ENCODE measurements around the gene IKBKG. TPM values are rescaled to one million over a fixed set of nuclear protein-coding genes. Genes with fewer than 3 reads are reported as not detected.
"Not testable (repeated sequence)": the region's sequence is repeated elsewhere in the genome, so short reads cannot be mapped to it uniquely, and the experiment has no call there.

Gene IKBKG
- polyA plus RNA-seq, 4 donors = 17.7 to 34.9 (median 27.7) TPM

DNA sequence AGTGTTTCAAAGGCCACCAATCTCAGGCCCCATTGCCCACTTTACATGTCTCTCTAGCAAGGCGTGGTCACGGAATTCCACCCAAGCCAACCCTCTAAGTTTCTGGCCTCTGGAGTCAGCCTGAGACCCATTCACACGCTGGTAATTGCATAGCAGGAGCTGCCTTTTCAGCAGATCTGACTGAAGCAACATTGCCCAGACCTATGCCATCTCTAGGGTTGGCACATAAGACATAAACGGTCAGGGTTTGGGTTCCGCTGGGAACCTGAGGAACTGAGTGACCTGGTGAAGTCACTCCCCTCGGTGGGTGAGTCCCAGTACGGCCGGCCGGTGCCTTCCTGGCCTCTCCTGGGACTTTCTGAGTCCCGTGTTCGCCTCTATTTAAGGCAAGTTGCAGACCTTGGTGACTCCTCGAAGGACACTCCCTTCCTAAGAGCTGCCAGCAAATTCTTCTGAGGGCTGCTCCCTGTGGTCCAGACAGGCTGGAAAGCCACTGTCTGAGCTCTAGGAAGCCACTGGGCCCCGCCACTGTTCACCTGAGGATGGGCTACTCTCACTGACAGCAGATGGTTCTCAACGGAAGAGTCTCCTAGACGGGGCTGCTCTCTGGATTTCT, 53.4 kb downstream of the IKBKG start:
- Histone ChIP-seq H3K4me1 (ENCODE audit: control insufficient read depth in 3 of 3, insufficient read depth in 2 of 3, low read depth in 1 of 3, low read length in 2 of 3) (no peaks in the 10 kb centered on the region), H3K9me3 (ENCODE audit: control insufficient read depth in 2 of 2, insufficient read depth in 1 of 2, low read depth in 1 of 2, low read length in 1 of 2) (no peaks in the 10 kb centered on the region), H3K4me3 (ENCODE audit: low read depth in 1 of 3, low read length in 3 of 3) (no peak overlapping the region), H3K27ac (ENCODE audit: low read depth in 1 of 3, low read length in 2 of 3) (no peak overlapping the region), H3K36me3 (ENCODE audit: control insufficient read depth in 3 of 3, insufficient read depth in 2 of 3, low read depth in 1 of 3, low read length in 3 of 3) (no peaks in the 10 kb centered on the region), H3K27me3 (ENCODE audit: control insufficient read depth in 3 of 3, insufficient read depth in 3 of 3, low read length in 3 of 3) (peaks cover 0 to 2% (median 0%) of the 10 kb centered on the region in 3 donors)
- FAIRE-seq = no peak
- WGBS, 3 donors = 75 to 85% (median 83%) methylated on average over 12 to 15 of the region's 15 CpGs
- no peak for DNase-seq

DNA sequence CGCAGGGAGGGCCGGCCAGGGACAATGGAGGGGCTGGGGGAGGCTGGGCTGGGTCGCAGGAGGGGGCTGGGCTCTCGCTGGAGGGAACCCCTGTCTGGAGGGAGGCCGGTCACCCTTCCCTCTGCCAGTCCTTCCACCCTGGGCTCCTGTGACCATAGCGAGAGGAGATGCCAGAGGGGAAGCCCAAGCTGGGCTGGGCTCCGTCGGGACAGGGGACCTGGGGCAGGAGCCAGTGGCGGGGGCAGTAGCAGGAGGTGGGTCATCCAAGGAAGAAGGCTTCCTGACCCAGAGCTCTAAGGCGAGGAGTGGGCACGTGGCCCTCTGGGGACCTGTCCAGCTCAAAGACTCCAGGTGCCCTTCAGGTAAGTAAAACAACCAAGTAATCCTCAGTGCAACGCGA, 54.8 kb downstream of the IKBKG start:
- Histone ChIP-seq H3K27me3 (ENCODE audit: control insufficient read depth in 3 of 3, insufficient read depth in 3 of 3, low read length in 3 of 3) (peaks cover 0 to 2% (median 0%) of the 10 kb centered on the region in 3 donors), H3K36me3 (ENCODE audit: control insufficient read depth in 3 of 3, insufficient read depth in 2 of 3, low read depth in 1 of 3, low read length in 3 of 3) (no peaks in the 10 kb centered on the region), H3K27ac (ENCODE audit: low read depth in 1 of 3, low read length in 2 of 3) (no peak overlapping the region), H3K4me1 (ENCODE audit: control insufficient read depth in 3 of 3, insufficient read depth in 2 of 3, low read depth in 1 of 3, low read length in 2 of 3) (no peaks in the 10 kb centered on the region), H3K9me3 (ENCODE audit: control insufficient read depth in 2 of 2, insufficient read depth in 1 of 2, low read depth in 1 of 2, low read length in 1 of 2) (no peaks in the 10 kb centered on the region), H3K4me3 (ENCODE audit: low read depth in 1 of 3, low read length in 3 of 3) (no peak overlapping the region)
- 71 to 80% (median 76%) methylated on average over 13 of the region's 13 CpGs for WGBS, 3 donors
- DNase-seq = no peak
- no peak for FAIRE-seq

DNA sequence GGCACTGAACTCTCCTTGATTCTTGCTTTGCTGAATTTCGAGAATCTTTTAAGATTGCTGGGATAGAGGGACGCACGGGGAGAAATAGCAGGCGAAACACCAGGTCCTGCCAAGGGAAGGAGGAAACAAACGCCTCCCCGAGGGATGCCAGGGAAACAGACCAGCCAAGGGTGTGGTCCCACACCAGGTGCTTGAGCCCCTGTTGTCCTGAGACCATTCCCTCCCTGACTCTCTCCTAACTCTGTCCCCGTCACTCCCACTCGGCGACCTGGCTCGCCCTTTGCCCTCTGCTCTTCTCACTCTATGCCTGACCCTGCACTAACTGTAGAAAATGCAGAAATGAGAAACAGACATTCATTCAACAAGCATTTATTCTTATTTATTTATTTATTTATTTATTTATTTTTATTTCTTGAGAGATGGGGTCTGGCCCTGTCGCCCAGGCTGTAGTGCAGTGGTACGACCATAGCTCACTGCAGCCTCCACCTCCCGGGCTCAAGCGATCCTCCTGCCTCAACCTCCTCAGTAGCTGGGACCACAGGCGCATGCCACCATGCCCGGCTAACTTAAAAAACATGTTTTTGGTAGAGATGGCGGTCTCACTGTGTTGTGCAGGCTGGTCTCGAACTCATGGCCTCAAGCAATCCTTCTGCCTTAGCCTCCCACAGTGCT, 55.5 kb downstream of the IKBKG start:
- Histone ChIP-seq H3K36me3 (ENCODE audit: control insufficient read depth in 3 of 3, insufficient read depth in 2 of 3, low read depth in 1 of 3, low read length in 3 of 3) (no peaks in the 10 kb centered on the region), H3K4me3 (ENCODE audit: low read depth in 1 of 3, low read length in 3 of 3) (no peak overlapping the region), H3K9me3 (ENCODE audit: control insufficient read depth in 2 of 2, insufficient read depth in 1 of 2, low read depth in 1 of 2, low read length in 1 of 2) (no peaks in the 10 kb centered on the region), H3K27ac (ENCODE audit: low read depth in 1 of 3, low read length in 2 of 3) (no peak overlapping the region), H3K27me3 (ENCODE audit: control insufficient read depth in 3 of 3, insufficient read depth in 3 of 3, low read length in 3 of 3) (peaks cover 0 to 2% (median 0%) of the 10 kb centered on the region in 3 donors), H3K4me1 (ENCODE audit: control insufficient read depth in 3 of 3, insufficient read depth in 2 of 3, low read depth in 1 of 3, low read length in 2 of 3) (no peaks in the 10 kb centered on the region)
- 77 to 84% (median 79%) methylated on average over 14 to 18 of the region's 18 CpGs for WGBS, 3 donors
- FAIRE-seq (no peak), DNase-seq (no peak)

- no peak overlapping the region for H3K27ac ChIP-seq (ENCODE audit: low read depth in 1 of 3, low read length in 2 of 3)
- WGBS, 3 donors = 75 to 82% (median 81%) methylated on average over 13 of the region's 13 CpGs
- H3K36me3 ChIP-seq (ENCODE audit: control insufficient read depth in 3 of 3, insufficient read depth in 2 of 3, low read depth in 1 of 3, low read length in 3 of 3) = no peaks in the 10 kb centered on the region
- H3K4me1 ChIP-seq (ENCODE audit: control insufficient read depth in 3 of 3, insufficient read depth in 2 of 3, low read depth in 1 of 3, low read length in 2 of 3) = no peaks in the 10 kb centered on the region
- H3K9me3 ChIP-seq (ENCODE audit: control insufficient read depth in 2 of 2, insufficient read depth in 1 of 2, low read depth in 1 of 2, low read length in 1 of 2) = no peaks in the 10 kb centered on the region
- FAIRE-seq (no peak), DNase-seq (no peak)
- H3K27me3 ChIP-seq (ENCODE audit: control insufficient read depth in 3 of 3, insufficient read depth in 3 of 3, low read length in 3 of 3) = peaks cover 0 to 2% (median 0%) of the 10 kb centered on the region in 3 donors
- no peak overlapping the region for H3K4me3 ChIP-seq (ENCODE audit: low read depth in 1 of 3, low read length in 3 of 3)
Observed at GRCh38 chrX:154603438-154604430, 56.3 kb downstream of the IKBKG start.

DNA sequence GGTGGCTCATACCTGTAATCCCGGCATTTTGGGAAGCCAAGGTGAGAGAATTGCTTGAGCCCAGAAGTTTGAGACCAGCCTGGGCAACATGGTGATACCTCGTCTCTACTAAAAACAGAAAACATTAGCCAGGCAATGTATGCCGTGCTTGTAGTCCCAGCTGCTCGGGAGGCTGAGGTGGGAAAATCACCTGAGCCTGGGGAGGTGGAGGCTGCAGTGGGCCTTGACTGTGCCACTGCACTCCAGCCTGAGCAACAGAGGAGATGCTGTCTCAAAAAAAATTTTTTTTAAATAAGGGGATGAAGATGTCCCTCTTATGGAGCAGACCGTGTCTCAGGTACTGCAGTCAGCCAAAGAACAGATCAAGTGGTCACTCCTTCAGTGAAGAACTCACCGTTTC, 58.1 kb downstream of the IKBKG start:
- Histone ChIP-seq H3K4me3 (ENCODE audit: low read depth in 1 of 3, low read length in 3 of 3) (no peak overlapping the region), H3K9me3 (ENCODE audit: control insufficient read depth in 2 of 2, insufficient read depth in 1 of 2, low read depth in 1 of 2, low read length in 1 of 2) (no peaks in the 10 kb centered on the region), H3K27me3 (ENCODE audit: control insufficient read depth in 3 of 3, insufficient read depth in 3 of 3, low read length in 3 of 3) (peaks cover 0 to 2% (median 0%) of the 10 kb centered on the region in 3 donors), H3K36me3 (ENCODE audit: control insufficient read depth in 3 of 3, insufficient read depth in 2 of 3, low read depth in 1 of 3, low read length in 3 of 3) (no peaks in the 10 kb centered on the region), H3K27ac (ENCODE audit: low read depth in 1 of 3, low read length in 2 of 3) (no peak overlapping the region), H3K4me1 (ENCODE audit: control insufficient read depth in 3 of 3, insufficient read depth in 2 of 3, low read depth in 1 of 3, low read length in 2 of 3) (no peaks in the 10 kb centered on the region)
- FAIRE-seq (no peak), DNase-seq (no peak)
- 76 to 85% (median 83%) methylated on average over 6 of the region's 6 CpGs for WGBS, 3 donors

DNA sequence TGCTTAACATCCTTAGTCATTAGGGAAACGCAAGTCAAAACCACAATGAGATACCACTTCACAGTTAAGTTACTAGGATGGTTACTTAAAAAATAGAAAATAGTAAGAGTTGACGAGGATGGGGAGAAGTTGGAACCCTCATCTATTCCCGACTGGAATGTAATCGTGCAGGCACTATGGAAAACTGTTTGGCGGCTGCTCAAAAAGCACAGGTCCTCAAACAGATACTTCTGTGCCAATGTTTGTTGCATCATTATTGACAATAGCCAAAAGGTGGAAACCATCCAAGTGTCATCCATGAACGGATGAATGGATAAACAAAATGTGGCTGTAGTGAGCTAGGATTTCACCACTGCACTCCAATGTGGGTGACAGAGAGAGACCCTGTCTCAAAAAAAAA, 60.0 kb downstream of the IKBKG start:
- no peak overlapping the region for H3K27ac ChIP-seq (ENCODE audit: low read depth in 1 of 3, low read length in 2 of 3)
- no peaks in the 10 kb centered on the region for H3K9me3 ChIP-seq (ENCODE audit: control insufficient read depth in 2 of 2, insufficient read depth in 1 of 2, low read depth in 1 of 2, low read length in 1 of 2)
- no peaks in the 10 kb centered on the region for H3K36me3 ChIP-seq (ENCODE audit: control insufficient read depth in 3 of 3, insufficient read depth in 2 of 3, low read depth in 1 of 3, low read length in 3 of 3)
- WGBS, 3 donors = 66 to 67% (median 67%) methylated on average over 6 of the region's 6 CpGs
- no peaks in the 10 kb centered on the region for H3K4me1 ChIP-seq (ENCODE audit: control insufficient read depth in 3 of 3, insufficient read depth in 2 of 3, low read depth in 1 of 3, low read length in 2 of 3)
- no peak overlapping the region for H3K4me3 ChIP-seq (ENCODE audit: low read depth in 1 of 3, low read length in 3 of 3)
- DNase-seq (no peak), FAIRE-seq (no peak)
- peaks cover 0 to 2% (median 0%) of the 10 kb centered on the region in 3 donors for H3K27me3 ChIP-seq (ENCODE audit: control insufficient read depth in 3 of 3, insufficient read depth in 3 of 3, low read length in 3 of 3)

GRCh38 chrX:154607976-154608375, 60.6 kb downstream of the IKBKG start:
- WGBS, 3 donors = 82 to 92% (median 90%) methylated on average over 8 to 10 of the region's 11 CpGs
- H3K9me3 ChIP-seq (ENCODE audit: control insufficient read depth in 2 of 2, insufficient read depth in 1 of 2, low read depth in 1 of 2, low read length in 1 of 2); FAIRE-seq; H3K36me3 ChIP-seq (ENCODE audit: control insufficient read depth in 3 of 3, insufficient read depth in 2 of 3, low read depth in 1 of 3, low read length in 3 of 3); H3K27me3 ChIP-seq (ENCODE audit: control insufficient read depth in 3 of 3, insufficient read depth in 3 of 3, low read length in 3 of 3); H3K27ac ChIP-seq (ENCODE audit: low read depth in 1 of 3, low read length in 2 of 3); H3K4me1 ChIP-seq (ENCODE audit: control insufficient read depth in 3 of 3, insufficient read depth in 2 of 3, low read depth in 1 of 3, low read length in 2 of 3); DNase-seq; H3K4me3 ChIP-seq (ENCODE audit: low read depth in 1 of 3, low read length in 3 of 3): not testable (repeated sequence)

GRCh38 chrX:154608823-154609222, 61.4 kb downstream of the IKBKG start:
- FAIRE-seq; H3K9me3 ChIP-seq (ENCODE audit: control insufficient read depth in 2 of 2, insufficient read depth in 1 of 2, low read depth in 1 of 2, low read length in 1 of 2); H3K27me3 ChIP-seq (ENCODE audit: control insufficient read depth in 3 of 3, insufficient read depth in 3 of 3, low read length in 3 of 3); H3K4me1 ChIP-seq (ENCODE audit: control insufficient read depth in 3 of 3, insufficient read depth in 2 of 3, low read depth in 1 of 3, low read length in 2 of 3); DNase-seq; H3K27ac ChIP-seq (ENCODE audit: low read depth in 1 of 3, low read length in 2 of 3); H3K36me3 ChIP-seq (ENCODE audit: control insufficient read depth in 3 of 3, insufficient read depth in 2 of 3, low read depth in 1 of 3, low read length in 3 of 3); H3K4me3 ChIP-seq (ENCODE audit: low read depth in 1 of 3, low read length in 3 of 3): not testable (repeated sequence)
- 73 to 78% (median 74%) methylated on average over 12 of the region's 12 CpGs for WGBS, 3 donors

Data from small intestine (tissue), 7 donors.